Calu3 (cell line): ENCODE results near the gene GRAMD1A. TPM values are rescaled to one million over a fixed set of nuclear protein-coding genes. Genes with fewer than 3 reads are reported as not detected.

Source experiments
- BruUV-seq: library from RNA; stranded (reverse); fragments of 400-500 nt; replicated peaks from 2 replicates; lab custom pipeline; 2021; lab: Mats Ljungman, UMichigan
- CTCF ChIA-PET: fragments of 300-600 bp; sonication (Branson Sonifier 250); formaldehyde crosslinking; loops from one replicate; lab custom pipeline; 2022; ENCODE audit warnings: antibody characterized with exemption; lab: Charles Lee
- DNase-seq: peaks from one replicate; pipeline ENCODE4 v3.0.0; 2022
- H3K27ac Mint-ChIP-seq: one replicate; pipeline ENCODE4 v1.8.0; 2022; ENCODE audit warnings: mixed read lengths; ENCODE audit not compliant: unreplicated experiment
- H3K27me3 Mint-ChIP-seq: one replicate; pipeline ENCODE4 v1.8.0; 2022; ENCODE audit warnings: mixed read lengths; ENCODE audit not compliant: unreplicated experiment
- H3K36me3 Mint-ChIP-seq: one replicate; pipeline ENCODE4 v1.8.0; 2022; ENCODE audit warnings: mild to moderate bottlenecking, moderate library complexity, mixed read lengths; ENCODE audit not compliant: insufficient read depth, unreplicated experiment
- H3K4me1 Mint-ChIP-seq: one replicate; pipeline ENCODE4 v1.8.0; 2022; ENCODE audit warnings: mild to moderate bottlenecking, low read depth, mixed read lengths; ENCODE audit not compliant: unreplicated experiment
- H3K4me3 Mint-ChIP-seq: one replicate; pipeline ENCODE4 v1.8.0; 2022; ENCODE audit warnings: mild to moderate bottlenecking, low read depth, moderate library complexity, mixed read lengths; ENCODE audit not compliant: unreplicated experiment
- H3K9me3 Mint-ChIP-seq: one replicate; pipeline ENCODE4 v1.8.0; 2022; ENCODE audit warnings: low read depth, mixed read lengths; ENCODE audit not compliant: unreplicated experiment
- CTCF ChIP-seq: fragments of 200-600 bp; IDR thresholded peaks from one replicate; pipeline ENCODE4 v1.8.0; 2022; ENCODE audit warnings: antibody characterized with exemption; ENCODE audit not compliant: unreplicated experiment
- intact Hi-C: fragments of 100-400 bp; cut with micrococcal nuclease; formaldehyde crosslinking; loops from one replicate; pipeline ENCODE4 v1.10.0; 2022; ENCODE audit not compliant: unreplicated experiment
- total RNA-seq: library from RNA; stranded (reverse); gene quantifications from 2 replicates; pipeline ENCODE4 v1.2.3, GENCODE V29; 2022

Gene GRAMD1A
- total RNA-seq, 1 experiment from 2014 or later = 126 TPM

GRCh38 chr19:35029737-35030256 is 29.7 kb downstream of the GRAMD1A start:
- no peak for DNase-seq
- peaks cover 38% of the 10 kb centered on the region for H3K36me3 Mint-ChIP-seq
- H3K4me3 Mint-ChIP-seq = peak overlapping the region; percentile 9
- H3K27me3 Mint-ChIP-seq = peaks cover 42% of the 10 kb centered on the region
- H3K9me3 Mint-ChIP-seq = no peaks in the 10 kb centered on the region
- no peak for TF ChIP-seq CTCF
- CTCF ChIA-PET = no interaction called here
- intact Hi-C loops = no loop called here
- no TSS peak for BruUV-seq
- no peak overlapping the region for H3K27ac Mint-ChIP-seq
- H3K4me1 Mint-ChIP-seq = peaks cover 10% of the 10 kb centered on the region

DNA sequence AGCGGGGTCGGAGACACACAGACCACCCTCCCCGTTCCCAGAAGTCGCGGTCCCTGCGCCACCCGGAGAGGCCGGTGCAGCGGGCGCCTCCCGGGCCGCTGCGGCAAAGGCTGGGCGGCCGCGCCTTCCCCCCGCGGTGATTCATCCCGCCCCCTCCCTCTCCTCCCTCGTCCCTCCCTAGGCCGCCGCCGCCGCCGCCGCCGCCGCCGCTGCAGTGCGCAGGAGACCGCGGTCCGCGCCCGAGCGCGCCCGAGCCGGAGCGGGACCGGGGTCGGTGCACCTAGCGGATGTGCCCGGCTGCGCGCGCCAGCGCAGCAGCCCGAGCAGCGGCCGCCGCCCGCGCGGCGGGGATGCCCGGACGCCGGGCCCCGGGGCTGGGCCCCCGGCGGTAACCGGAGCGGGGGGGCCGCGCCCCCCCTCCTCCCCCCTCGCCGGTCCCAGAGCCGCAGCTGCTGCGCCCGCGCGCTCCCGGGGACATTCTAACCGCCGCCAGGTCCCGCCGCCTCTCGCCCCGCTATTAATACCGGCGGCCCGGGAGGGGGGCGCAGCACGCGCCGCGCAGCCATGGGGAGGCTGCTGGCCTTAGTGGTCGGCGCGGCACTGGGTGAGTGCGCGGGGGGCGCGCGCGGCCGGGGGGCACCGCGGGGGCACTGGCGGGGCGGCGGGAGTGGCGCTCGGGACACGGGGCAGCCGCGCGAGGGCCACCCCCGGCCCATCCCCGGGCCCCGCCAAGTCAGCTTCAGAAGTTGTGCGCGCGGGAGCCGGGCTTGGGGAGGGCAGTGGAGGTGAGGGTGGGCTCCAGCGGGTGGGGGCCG is 30.3 kb downstream of the GRAMD1A start, which contains the start of gene SCN1B:
Gene SCN1B (plus strand): TSS at position 214 of the 815 bp plus-strand sequence. CDS start 351 bp downstream, at position 565.
- Mint-ChIP-seq H3K36me3 (peaks cover 32% of the 10 kb centered on the region), H3K4me3 (peak within 1 kb of the TSS; percentile 9), H3K9me3 (no peaks in the 10 kb centered on the region), H3K27ac (no peak within 1 kb of the TSS), H3K4me1 (peaks cover 10% of the 10 kb centered on the region), H3K27me3 (peaks cover 42% of the 10 kb centered on the region)
- no TSS peak for BruUV-seq
- CTCF ChIA-PET = no interaction called here
- TF ChIP-seq CTCF = no peak
- intact Hi-C loops = no loop called here
- DNase-seq = peak; percentile 85

- Mint-ChIP-seq H3K27ac (no peak overlapping the region), H3K4me3 (peak overlapping the region; percentile 9), H3K4me1 (peaks cover 10% of the 10 kb centered on the region), H3K36me3 (peaks cover 31% of the 10 kb centered on the region), H3K27me3 (peaks cover 42% of the 10 kb centered on the region), H3K9me3 (no peaks in the 10 kb centered on the region)
- CTCF ChIA-PET = interaction anchor here (0.6 kb wide), 1 partner anchor 28 kb away, joined by 9 read pairs; no protein-coding TSS in a partner anchor
- no peak for TF ChIP-seq CTCF
- intact Hi-C loops = no loop called here
- no TSS peak for BruUV-seq
- no peak for DNase-seq
These were observed 31.2 kb downstream of the GRAMD1A start for GRCh38 chr19:35031072-35031881.

DNA sequence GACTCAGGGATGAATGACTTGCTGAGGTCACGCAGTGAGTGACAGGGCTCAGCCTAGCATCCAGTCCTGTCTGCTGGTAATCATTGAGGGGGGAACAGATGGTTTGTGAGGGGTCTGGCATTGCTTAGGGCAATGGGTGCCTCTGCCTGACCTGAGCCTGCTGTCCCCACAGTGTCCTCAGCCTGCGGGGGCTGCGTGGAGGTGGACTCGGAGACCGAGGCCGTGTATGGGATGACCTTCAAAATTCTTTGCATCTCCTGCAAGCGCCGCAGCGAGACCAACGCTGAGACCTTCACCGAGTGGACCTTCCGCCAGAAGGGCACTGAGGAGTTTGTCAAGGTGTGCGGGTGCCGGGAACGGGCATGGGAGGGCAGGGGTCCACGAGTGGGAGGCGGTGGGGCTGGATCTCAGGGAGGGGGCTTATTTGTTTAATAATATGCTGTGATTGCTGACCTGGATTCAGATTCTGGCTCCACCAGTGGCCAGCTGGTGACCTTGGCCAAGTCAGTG is 32.3 kb downstream of the GRAMD1A start:
- intact Hi-C loops = no loop called here
- DNase-seq = no peak
- peaks cover 42% of the 10 kb centered on the region for H3K27me3 Mint-ChIP-seq
- H3K4me3 Mint-ChIP-seq = no peak overlapping the region
- TF ChIP-seq CTCF = no peak
- no peaks in the 10 kb centered on the region for H3K9me3 Mint-ChIP-seq
- peaks cover 24% of the 10 kb centered on the region for H3K36me3 Mint-ChIP-seq
- H3K27ac Mint-ChIP-seq = no peak overlapping the region
- no TSS peak for BruUV-seq
- CTCF ChIA-PET = interaction anchor here (0.7 kb wide), 1 partner anchor 92 kb away, joined by 8 read pairs; no protein-coding TSS in a partner anchor
- peaks cover 10% of the 10 kb centered on the region for H3K4me1 Mint-ChIP-seq
